IMR-90 (cell line): ENCODE measurements around the gene CDC25B. TPM values are rescaled to one million over a fixed set of nuclear protein-coding genes. Genes with fewer than 3 reads are reported as not detected.
A peak's percentile ranks its signal among the peaks of the same experiment; 100 is the strongest.

Experiments
- ATAC-seq: fragments of 200-7000 bp; cut with Tn5 transposase; 2 replicates; pipeline ENCODE4 v1.9.1; 2020; ENCODE audit warnings: low read depth, mild to moderate bottlenecking, moderate library complexity
- BruUV-seq: library from RNA; stranded (reverse); fragments of 400-500 nt; replicated peaks from 2 replicates; lab custom pipeline; 2021; lab: Mats Ljungman, UMichigan
- CTCF ChIA-PET: fragments of 300-600 bp; formaldehyde crosslinking; extraction: SDS; loops from one replicate; lab custom pipeline; 2021; ENCODE audit warnings: antibody characterized with exemption; lab: Yijun Ruan, JAX
- POLR2A ChIA-PET: fragments of 300-600 bp; sonication (Branson Sonifier 250); formaldehyde crosslinking; loops from one replicate; lab custom pipeline; 2022; ENCODE audit warnings: antibody characterized with exemption; ENCODE audit not compliant: unreplicated experiment; lab: Charles Lee
- DNase-seq: peaks from one replicate; pipeline ENCODE4 v3.0.0; 2013
- H2AFZ ChIP-seq: replicated peaks from 2 replicates; pipeline ENCODE3; 2013; ENCODE audit warnings: low read length, mild to moderate bottlenecking; ENCODE audit not compliant: poor library complexity
- H2AK5ac ChIP-seq: 2 replicates; pipeline ENCODE4 v1.6.1; 2013; ENCODE audit warnings: low read depth, low read length, inconsistent platforms
- H2AK9ac ChIP-seq: replicated peaks from 2 replicates; pipeline ENCODE3; 2013; ENCODE audit warnings: mild to moderate bottlenecking, low read depth, low read length, moderate library complexity; ENCODE audit not compliant: poor library complexity
- H2BK120ac ChIP-seq: 2 replicates; pipeline ENCODE4 v1.6.1; 2013; ENCODE audit warnings: low read depth, low read length, inconsistent platforms
- H2BK15ac ChIP-seq: 3 replicates; pipeline ENCODE4 v1.6.1; 2013; ENCODE audit warnings: low read depth, low read length, inconsistent platforms
- H2BK20ac ChIP-seq: 2 replicates; pipeline ENCODE4 v1.6.1; 2013; ENCODE audit warnings: low read depth, mild to moderate bottlenecking, inconsistent platforms, low read length, moderate library complexity
- H2BK5ac ChIP-seq: 2 replicates; pipeline ENCODE4 v1.6.1; 2013; ENCODE audit warnings: mild to moderate bottlenecking, low read depth, low read length, inconsistent platforms; ENCODE audit not compliant: poor library complexity, severe bottlenecking
- H3K14ac ChIP-seq: replicated peaks from 2 replicates; pipeline ENCODE4 v1.6.1; 2013; ENCODE audit warnings: low read depth, low read length, inconsistent platforms
- H3K18ac ChIP-seq: 2 replicates; pipeline ENCODE4 v1.6.1; 2013; ENCODE audit warnings: low read depth, low read length, control low read depth
- H3K23ac ChIP-seq: 2 replicates; pipeline ENCODE4 v1.6.1; 2013; ENCODE audit warnings: low read depth, low read length, inconsistent platforms
- H3K27ac ChIP-seq: 2 replicates; pipeline ENCODE4 v1.5.1; 2013; ENCODE audit warnings: mild to moderate bottlenecking, control low read depth, low read length; ENCODE audit not compliant: insufficient read depth
- H3K27me3 ChIP-seq: 2 replicates; pipeline ENCODE4 v1.6.1; 2013; ENCODE audit warnings: low read length; ENCODE audit not compliant: control insufficient read depth, insufficient read depth
- H3K36me3 ChIP-seq: 2 replicates; pipeline ENCODE4 v1.6.1; 2013; ENCODE audit warnings: low read length, mixed read lengths; ENCODE audit not compliant: control insufficient read depth, insufficient read depth
- H3K4ac ChIP-seq: 2 replicates; pipeline ENCODE4 v1.6.1; 2013; ENCODE audit warnings: low read depth, low read length, inconsistent platforms
- H3K4me1 ChIP-seq: 2 replicates; pipeline ENCODE4 v1.6.1; 2013; ENCODE audit warnings: low read length, mixed read lengths; ENCODE audit not compliant: control insufficient read depth, insufficient read depth
- H3K4me2 ChIP-seq: 2 replicates; pipeline ENCODE4 v1.6.1; 2013; ENCODE audit warnings: low read depth, mild to moderate bottlenecking, control low read depth, low read length, moderate library complexity
- H3K4me3 ChIP-seq: 2 replicates; pipeline ENCODE4 v1.5.1; 2013; ENCODE audit warnings: low read depth, mild to moderate bottlenecking, control low read depth, low read length, moderate library complexity; ENCODE audit not compliant: insufficient read depth
- H3K56ac ChIP-seq: 2 replicates; pipeline ENCODE4 v1.6.1; 2013; ENCODE audit warnings: low read length, inconsistent platforms; ENCODE audit not compliant: insufficient read depth; ENCODE audit errors: extremely low read depth
- H3K79me1 ChIP-seq, 2 experiments: 2 replicates each; pipeline ENCODE4 v1.6.1; 2013; ENCODE audit warnings: low read length in 2 of 2, inconsistent platforms in 1 of 2, low read depth in 1 of 2
- H3K9ac ChIP-seq: 2 replicates; pipeline ENCODE4 v1.6.1; 2013; ENCODE audit warnings: low read depth, low read length, control low read depth
- H3K9me1 ChIP-seq: 2 replicates; pipeline ENCODE4 v1.6.1; 2013; ENCODE audit warnings: low read length, inconsistent platforms; ENCODE audit not compliant: insufficient read depth
- H3K9me3 ChIP-seq: 2 replicates; pipeline ENCODE4 v1.6.1; 2013; ENCODE audit warnings: low read length; ENCODE audit not compliant: control insufficient read depth, insufficient read depth
- H4K20me1 ChIP-seq: 2 replicates; pipeline ENCODE4 v1.6.1; 2013; ENCODE audit warnings: low read length, inconsistent platforms; ENCODE audit not compliant: insufficient read depth
- H4K5ac ChIP-seq: 2 replicates; pipeline ENCODE4 v1.6.1; 2013; ENCODE audit warnings: mild to moderate bottlenecking, low read depth, low read length, control low read depth
- H4K8ac ChIP-seq, 2 experiments: 2 replicates each; pipeline ENCODE4 v1.6.1; 2013; ENCODE audit warnings: low read depth in 2 of 2, low read length in 2 of 2, control low read depth in 1 of 2, inconsistent platforms in 1 of 2
- H4K91ac ChIP-seq: 2 replicates; pipeline ENCODE4 v1.6.1; 2013; ENCODE audit warnings: low read depth, low read length, inconsistent platforms; ENCODE audit not compliant: insufficient read depth
- BHLHE40 ChIP-seq: fragments of 150-350 bp; IDR thresholded peaks from 2 replicates; pipeline ENCODE4 v1.6.1; 2016; ENCODE audit warnings: mild to moderate bottlenecking, low read depth, low read length
- CEBPB ChIP-seq: IDR thresholded peaks from 2 replicates; pipeline ENCODE4 v1.6.1; 2012; ENCODE audit warnings: low read depth, low read length, improper control_type of control experiment
- CHD1 ChIP-seq: IDR thresholded peaks from 2 replicates; pipeline ENCODE4 v1.6.1; 2012; ENCODE audit warnings: low read depth, low read length, improper control_type of control experiment
- ELK1 ChIP-seq: fragments of 150-350 bp; IDR thresholded peaks from 2 replicates; pipeline ENCODE4 v1.6.1; 2016; ENCODE audit warnings: low read depth, mild to moderate bottlenecking, low read length, moderate library complexity, borderline replicate concordance
- FOS ChIP-seq: fragments of 150-350 bp; IDR thresholded peaks from 2 replicates; pipeline ENCODE4 v1.6.1; 2016; ENCODE audit warnings: low read depth, low read length
- MAFK ChIP-seq: IDR thresholded peaks from 2 replicates; pipeline ENCODE4 v1.6.1; 2012; ENCODE audit warnings: low read depth, low read length, improper control_type of control experiment
- MAZ ChIP-seq: IDR thresholded peaks from 2 replicates; pipeline ENCODE4 v1.6.1; 2012; ENCODE audit warnings: low read depth, mild to moderate bottlenecking, low read length, improper control_type of control experiment, moderate library complexity, borderline replicate concordance
- MXI1 ChIP-seq: IDR thresholded peaks from 2 replicates; pipeline ENCODE4 v1.6.1; 2012; ENCODE audit warnings: low read depth, mild to moderate bottlenecking, low read length, moderate library complexity, borderline replicate concordance
- NFE2L2 ChIP-seq: fragments of 150-350 bp; IDR thresholded peaks from 2 replicates; pipeline ENCODE4 v1.6.1; 2016; ENCODE audit warnings: low read depth, mild to moderate bottlenecking, low read length
- POLR2A ChIP-seq: IDR thresholded peaks from 2 replicates; pipeline ENCODE4 v1.6.1; 2012; ENCODE audit warnings: mild to moderate bottlenecking, low read depth, low read length
- RAD21 ChIP-seq: IDR thresholded peaks from 2 replicates; pipeline ENCODE4 v1.6.1; 2012; ENCODE audit warnings: low read length, improper control_type of control experiment
- RCOR1 ChIP-seq: IDR thresholded peaks from 2 replicates; pipeline ENCODE4 v1.6.1; 2012; ENCODE audit warnings: mild to moderate bottlenecking, low read length, improper control_type of control experiment; ENCODE audit not compliant: insufficient replicate concordance
- RFX5 ChIP-seq: IDR thresholded peaks from 2 replicates; pipeline ENCODE4 v1.8.0; 2012; ENCODE audit warnings: low read depth, mild to moderate bottlenecking, low read length, moderate library complexity
- SMC3 ChIP-seq: fragments of 150-350 bp; IDR thresholded peaks from 2 replicates; pipeline ENCODE4 v1.6.1; 2016; ENCODE audit warnings: low read depth, mild to moderate bottlenecking, antibody characterized with exemption, low read length, moderate library complexity
- USF2 ChIP-seq: fragments of 150-350 bp; IDR thresholded peaks from 2 replicates; pipeline ENCODE4 v1.6.1; 2017; ENCODE audit warnings: mild to moderate bottlenecking, antibody characterized with exemption, low read length, low read depth
- WGBS, 2 experiments: methylation state at CpG; one replicate each; pipeline versions ENCODE4 v1.1.5 to v1.1.7; 2013; ENCODE audit warnings: missing lambda C conversion rate in 2 of 2; ENCODE audit not compliant: insufficient read length in 1 of 2; ENCODE audit errors: extremely low coverage in 2 of 2; 5-methylcytosine and 5-hydroxymethylcytosine counted together
- dilution Hi-C: fragments of 300-500 bp; cut with HindIII; formaldehyde crosslinking; loops from one replicate; pipeline ENCODE4 v1.14.3; 2018; ENCODE audit warnings: low sequenced_read_pairs; ENCODE audit not compliant: unreplicated experiment
- in situ Hi-C: fragments of 300-500 bp; cut with MboI; formaldehyde crosslinking; loops from 3 replicates; pipeline ENCODE4 v1.14.3; 2019; ENCODE audit warnings: low sequenced_read_pairs, inconsistent platforms, mixed read lengths
- intact Hi-C: fragments of 100-400 bp; cut with micrococcal nuclease; formaldehyde crosslinking; loops from 2 replicates; pipeline ENCODE4 v1.10.0; 2022
- polyA plus RNA-seq, 3 experiments: library from polyadenylated mRNA; depleted of rRNA; stranded (reverse); fragments of >200 nt; gene quantifications; 2 replicates each; pipeline ENCODE4 v1.2.3, GENCODE V29; 2012; ENCODE audit warnings: low replicate concordance in 1 of 3
- total RNA-seq: library from RNA; depleted of rRNA; stranded (reverse); fragments of >200 nt; gene quantifications from 2 replicates; pipeline ENCODE4 v1.2.3, GENCODE V29; 2012

Gene CDC25B
- total and polyA plus RNA-seq, 2 of the 4 experiments (the other 2 are of a cell fraction), result 14.5 to 50.5 TPM

- peak within 1 kb of the TSS; percentile 92 for H3K27ac ChIP-seq
- peak within 1 kb of the TSS; percentile 81 for H3K14ac ChIP-seq
- H3K23ac ChIP-seq, result peak within 1 kb of the TSS; percentile 61; the same call in 1 of the 2 replicates
- peak within 1 kb of the TSS; percentile 35; the same call in 1 of the 2 replicates for H2BK120ac ChIP-seq
- H3K9me3 ChIP-seq, result no peaks in the 10 kb centered on the region
- H3K4me1 ChIP-seq, result peaks cover 16% of the 10 kb centered on the region
- H3K9me1 ChIP-seq, result peaks cover 12% of the 10 kb centered on the region
- H3K27me3 ChIP-seq, result no peaks in the 10 kb centered on the region
- H3K4ac ChIP-seq, result peak within 1 kb of the TSS; percentile 89
- peaks cover 43% of the 10 kb centered on the region for H4K20me1 ChIP-seq
- H2BK20ac ChIP-seq, result no peak within 1 kb of the TSS
- peak within 1 kb of the TSS; percentile 90 for H2AFZ ChIP-seq
- in situ Hi-C loops (loop anchor here (10.0 kb wide), 1 partner anchor 298 kb away; no protein-coding TSS in a partner anchor), intact Hi-C loops (loop anchor here (1.0 to 5.0 kb wide), 6 partner anchors 34 to 286 kb away; partner anchors contain the start of genes AP5S1 and MAVS), dilution Hi-C loops (no loop called here)
- ATAC-seq (peak; percentile 92), DNase-seq (peak; percentile 76)
- peaks cover 11% of the 10 kb centered on the region for H3K36me3 ChIP-seq
- peak within 1 kb of the TSS; percentile 91 for H3K9ac ChIP-seq
- peak within 1 kb of the TSS; percentile 75 for H3K56ac ChIP-seq
- H3K4me2 ChIP-seq, result peak within 1 kb of the TSS; percentile 99
- peak within 1 kb of the TSS; percentile 95 for H2AK9ac ChIP-seq
- peak within 1 kb of the TSS; percentile 74 for H3K18ac ChIP-seq
- peak within 1 kb of the TSS; percentile 39; the same call in 1 of the 2 replicates for H4K91ac ChIP-seq
- no peak within 1 kb of the TSS for H2BK15ac ChIP-seq
- WGBS, 2 experiments, result 0% methylated on average over 33 of the region's 70 CpGs; no CpG with 5 or more reads in 1 of the 2 experiments
- H2AK5ac ChIP-seq, result peak within 1 kb of the TSS; percentile 96
- peak within 1 kb of the TSS; percentile 76 to 86; a peak in 3 of 4 replicates for H4K8ac ChIP-seq
- POLR2A ChIA-PET, result interaction anchor here (0.5 to 1.5 kb wide), 3 partner anchors 23 to 34 kb away, joined by 3 to 5 read pairs (median 4); no protein-coding TSS in a partner anchor
- CTCF ChIA-PET, result interaction anchor here (0.6 to 2.6 kb wide), 12 partner anchors 9 to 287 kb away, joined by 3 to 18 read pairs (median 4); partner anchors contain the start of genes ADISSP, AP5S1 and CDC25B
- no TSS peak for BruUV-seq
- H3K79me1 ChIP-seq, result peaks cover 5 to 37% of the 10 kb centered on the region in 2 experiments; a peak in 3 of 4 replicates
- peak within 1 kb of the TSS; percentile 57 for H4K5ac ChIP-seq
- H2BK5ac ChIP-seq, result peak within 1 kb of the TSS; percentile 90
- H3K4me3 ChIP-seq, result peak within 1 kb of the TSS; percentile 96
- TF ChIP-seq BHLHE40 (0 out of 2 replicates have a peak, but pooled peaks have one; percentile 42), RCOR1 (no peak), RAD21 (peak; percentile 81), ELK1 (no peak), MAZ (peak; percentile 92; the same call in 1 of the 2 replicates), MAFK (no peak), CEBPB (no peak), RFX5 (no peak), NFE2L2 (no peak), FOS (no peak), MXI1 (no peak; the same call in 1 of the 2 replicates), SMC3 (peak; percentile 63), POLR2A (no peak), USF2 (no peak), CHD1 (no peak)
Measured at GRCh38 chr20:3786665-3787323, 9.3 kb upstream of the CDC25B start, which contains the start of gene CENPB. Gene CENPB, minus strand, starts transcription at chr20:3786740. Its CDS starts 257 bp downstream, at chr20:3786483.
